Dedifferentiated amniotic fluid mesenchymal stem cell (primary cell): ENCODE measurements around the gene TRAPPC12.

Experiments used
- DNase-seq: peaks from one replicate; pipeline ENCODE4 v3.0.0-alpha.2; 2016; ENCODE audit errors: extremely low spot score

The TRAPPC12 gene

DNA sequence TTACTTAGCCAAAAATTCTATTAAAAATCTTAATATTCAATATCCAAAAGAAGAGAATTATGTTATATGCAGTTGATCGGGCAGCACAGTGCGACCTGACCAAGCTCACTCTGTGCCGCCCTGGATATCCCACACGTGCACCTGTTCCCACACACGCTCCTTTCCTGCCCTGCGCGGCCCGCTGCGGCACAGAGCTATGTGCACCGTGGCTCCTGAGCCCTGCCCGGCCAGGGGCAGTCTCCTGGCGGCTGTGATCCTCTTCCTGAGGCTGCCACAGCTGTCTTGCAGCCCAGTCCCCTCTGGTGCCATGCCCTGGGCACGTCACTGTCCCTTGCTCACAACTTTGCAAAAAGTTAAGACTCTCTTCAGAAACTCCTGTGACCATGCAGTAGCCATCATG is 29.3 kb downstream of the TRAPPC12 start:
- DNase-seq: no peak

DNA sequence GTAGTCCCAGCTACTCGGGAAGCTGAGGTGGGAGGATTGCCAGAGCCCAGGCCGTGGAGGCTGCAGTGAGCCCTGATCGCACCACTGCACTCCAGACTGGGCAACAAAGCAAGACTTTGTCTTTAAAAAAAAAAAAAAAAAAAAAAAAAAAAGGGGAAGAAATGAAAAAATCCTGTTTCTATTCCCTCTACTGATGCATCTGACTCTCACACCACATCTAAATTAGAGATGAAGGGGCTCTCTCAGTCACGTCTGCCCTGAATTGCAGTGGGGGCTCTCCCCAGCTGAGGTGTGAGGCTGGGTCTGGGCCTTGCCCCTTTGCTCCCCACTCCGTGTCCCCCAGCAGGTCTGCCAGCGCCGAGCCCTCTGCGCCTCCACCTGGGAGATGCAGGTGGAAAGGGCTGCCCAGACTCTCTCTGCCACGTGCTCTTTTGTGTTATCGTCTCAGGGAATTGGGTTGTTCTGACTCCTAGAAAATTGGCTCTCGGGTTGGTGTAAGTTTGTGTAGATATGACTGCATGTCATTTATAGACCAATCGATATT is 30.2 kb downstream of the TRAPPC12 start:
- DNase-seq: no peak

DNA sequence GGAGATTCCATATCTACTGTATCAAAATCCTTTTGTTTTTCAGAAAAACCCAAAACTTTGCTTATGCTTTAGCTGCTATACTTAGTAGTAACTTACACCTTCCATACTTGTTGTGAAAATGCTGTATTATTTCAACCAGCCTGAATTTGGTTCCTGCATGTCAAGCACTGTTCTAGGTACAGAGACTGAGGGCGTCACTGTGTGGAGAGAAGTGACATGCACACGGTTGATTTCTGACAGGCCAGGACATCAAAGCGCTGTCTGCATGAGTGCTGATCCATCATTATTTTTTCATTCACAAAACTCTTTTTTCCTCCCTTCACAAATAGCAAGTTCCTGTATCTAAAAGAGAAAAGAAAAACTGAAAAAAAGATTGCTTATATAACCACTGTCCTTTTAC is 31.6 kb downstream of the TRAPPC12 start:
- DNase-seq: no peak

DNA sequence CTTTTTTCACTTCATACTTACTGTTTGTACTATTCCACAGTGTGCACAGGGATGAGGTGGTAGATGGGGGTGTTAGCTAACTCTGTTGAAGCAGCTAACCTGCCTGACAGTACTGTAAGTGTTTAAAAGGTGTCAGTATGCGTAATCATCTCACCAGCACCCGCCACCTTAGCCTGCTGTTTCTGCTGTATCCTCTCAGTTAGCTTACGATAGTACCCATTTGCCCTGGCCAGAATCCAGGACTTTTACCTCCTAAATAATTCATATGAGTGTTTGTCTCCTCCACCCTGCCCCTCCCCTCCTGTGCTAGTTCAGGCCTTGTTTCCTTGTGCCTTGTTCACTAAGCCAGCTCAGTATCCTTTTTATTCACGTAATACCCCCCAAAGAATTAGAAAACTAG is 34.2 kb downstream of the TRAPPC12 start:
- no peak for DNase-seq

DNA sequence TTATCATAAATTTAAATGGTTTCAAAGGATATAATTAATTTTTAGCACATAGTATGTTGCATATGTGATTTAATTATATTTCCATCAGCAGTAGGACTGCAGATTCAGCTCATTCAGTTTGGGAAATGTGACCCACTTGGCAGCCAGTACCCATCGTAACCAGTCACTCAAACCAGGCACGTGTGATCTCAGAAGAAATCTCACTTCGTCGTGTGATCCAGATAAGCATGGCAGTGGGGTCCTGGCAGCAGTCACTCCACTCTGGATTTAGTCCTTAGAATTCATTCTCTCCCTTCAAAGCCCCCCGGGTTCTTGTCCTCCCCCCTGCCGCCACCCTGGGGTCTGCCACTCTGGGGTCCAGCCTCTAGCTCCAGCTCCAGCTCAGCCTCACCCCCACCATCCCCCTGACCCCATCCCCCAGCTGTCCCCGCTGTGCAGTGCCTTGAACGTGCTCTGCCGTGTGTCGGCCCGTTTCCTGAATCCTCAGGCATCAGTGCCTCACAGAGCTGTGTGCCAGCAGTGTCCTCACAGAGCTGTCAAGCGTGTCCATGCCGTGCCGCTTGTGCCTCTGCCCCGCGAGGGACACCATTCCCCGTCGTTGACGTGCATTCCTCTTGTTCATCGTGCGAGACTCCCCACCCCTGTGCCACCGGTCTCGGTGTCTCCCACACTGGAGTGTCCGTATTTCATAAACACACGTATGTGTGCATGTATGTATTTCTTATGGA is 34.8 kb downstream of the TRAPPC12 start:
- no peak for DNase-seq

DNA sequence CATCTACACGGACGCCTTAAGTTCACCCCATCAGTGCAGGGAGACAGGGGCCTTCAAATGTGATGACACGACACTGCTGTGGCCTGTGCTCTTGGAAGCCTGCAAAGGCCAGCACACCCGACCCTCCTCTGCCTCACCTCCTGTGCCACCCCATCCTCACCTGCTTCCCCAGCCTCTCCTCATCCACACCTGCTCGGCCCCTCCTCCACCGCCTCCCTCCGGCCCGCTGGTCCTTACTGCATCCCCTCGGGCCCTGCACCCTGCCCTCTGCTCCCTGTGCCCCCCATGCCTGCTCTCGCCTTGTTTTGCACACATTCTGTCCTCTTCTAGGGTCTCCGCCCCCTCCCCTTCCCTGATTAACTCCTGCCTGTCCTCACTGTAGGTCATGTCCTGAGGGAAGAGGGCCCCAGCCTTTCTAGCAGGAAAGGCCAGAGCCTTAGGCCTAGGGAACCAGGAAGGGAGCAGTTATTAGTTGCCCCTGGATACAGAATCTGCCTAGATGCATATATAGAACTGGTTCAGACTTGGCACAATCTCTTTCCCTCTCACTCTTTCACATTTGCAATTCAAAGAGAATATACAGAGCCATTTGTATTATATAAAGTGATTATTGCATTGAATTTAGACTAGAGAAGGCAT is 39.4 kb downstream of the TRAPPC12 start:
- no peak for DNase-seq

DNA sequence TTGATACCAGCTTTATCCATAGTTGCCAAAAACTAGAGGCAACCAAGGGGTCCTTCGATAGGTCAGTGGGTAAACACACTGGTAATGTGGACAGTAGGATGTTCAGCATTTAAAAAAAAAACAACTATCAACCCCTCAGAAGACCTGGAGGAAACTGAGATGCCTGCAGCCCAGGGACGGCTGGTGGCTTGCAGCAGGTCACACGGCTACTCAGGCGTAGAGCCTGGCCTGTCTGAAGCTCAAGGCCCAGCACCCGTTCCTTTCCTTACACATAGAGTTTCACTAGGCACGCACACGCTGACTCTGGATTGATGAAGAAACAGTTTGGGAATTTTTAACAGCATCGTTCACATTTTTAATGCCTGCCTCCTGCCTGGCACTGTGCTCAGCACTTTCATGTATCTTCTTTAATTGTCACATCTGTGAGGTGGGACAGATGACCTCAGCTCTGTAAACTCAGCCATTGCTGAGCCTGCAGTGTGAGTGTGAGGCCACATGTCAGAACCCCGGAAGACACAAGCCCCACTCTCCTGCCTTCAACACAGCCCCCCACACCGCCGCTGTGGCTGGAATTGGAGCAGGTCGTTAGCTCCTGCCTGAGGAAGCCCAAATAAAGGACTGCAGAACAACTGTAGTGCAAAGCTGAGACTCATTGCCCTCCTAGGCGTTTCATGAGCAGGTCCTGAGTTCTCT is 40.7 kb downstream of the TRAPPC12 start:
- no peak for DNase-seq

DNA sequence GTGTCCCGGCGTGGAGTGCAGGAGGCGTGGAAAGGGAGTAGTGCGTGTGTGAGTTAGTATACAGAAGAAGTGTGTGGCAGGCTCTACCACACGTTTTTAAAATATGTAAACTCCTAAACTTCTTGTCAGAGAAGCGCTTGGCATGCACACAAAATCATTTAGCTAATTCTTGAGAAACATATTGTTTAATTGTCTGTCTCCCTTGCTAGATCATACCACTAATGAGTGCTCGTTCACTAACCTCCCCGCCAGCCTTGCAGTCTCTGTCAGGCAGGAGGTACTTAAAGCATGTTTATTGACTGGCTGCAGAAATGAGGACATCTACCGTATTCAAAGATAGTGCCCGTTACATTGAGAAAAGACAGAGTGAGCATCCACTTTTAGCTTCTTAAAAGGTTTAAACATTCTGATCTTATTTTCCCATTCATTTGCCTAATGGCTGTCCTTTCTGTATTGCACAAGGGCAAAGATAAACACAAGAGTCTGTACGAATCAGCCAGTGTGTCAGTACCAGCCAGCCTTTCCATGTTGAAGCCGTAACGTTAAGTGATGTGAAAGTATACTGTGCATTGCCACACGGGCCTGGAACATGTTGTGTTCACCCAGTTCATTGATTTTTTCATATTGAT is 41.4 kb downstream of the TRAPPC12 start:
- DNase-seq: no peak

DNA sequence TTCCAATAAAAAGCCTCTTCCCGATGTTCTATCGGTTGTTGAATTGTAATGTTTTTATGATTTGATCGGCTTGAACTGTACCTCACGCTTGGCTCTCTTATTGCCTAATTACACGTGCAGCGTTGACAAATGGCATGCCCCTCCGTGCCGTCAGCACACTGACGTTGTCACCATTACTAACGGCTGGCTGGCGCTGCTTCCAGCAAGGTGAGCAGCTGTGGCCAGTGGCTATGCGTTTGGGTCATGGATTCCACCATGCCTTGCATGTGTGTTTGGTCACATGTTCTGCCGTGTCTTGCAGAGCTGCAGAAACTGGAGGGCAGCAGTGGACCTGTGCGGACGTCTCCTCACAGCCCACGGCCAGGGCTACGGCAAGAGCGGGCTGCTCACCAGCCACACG is 42.1 kb downstream of the TRAPPC12 start:
- DNase-seq: no peak

DNA sequence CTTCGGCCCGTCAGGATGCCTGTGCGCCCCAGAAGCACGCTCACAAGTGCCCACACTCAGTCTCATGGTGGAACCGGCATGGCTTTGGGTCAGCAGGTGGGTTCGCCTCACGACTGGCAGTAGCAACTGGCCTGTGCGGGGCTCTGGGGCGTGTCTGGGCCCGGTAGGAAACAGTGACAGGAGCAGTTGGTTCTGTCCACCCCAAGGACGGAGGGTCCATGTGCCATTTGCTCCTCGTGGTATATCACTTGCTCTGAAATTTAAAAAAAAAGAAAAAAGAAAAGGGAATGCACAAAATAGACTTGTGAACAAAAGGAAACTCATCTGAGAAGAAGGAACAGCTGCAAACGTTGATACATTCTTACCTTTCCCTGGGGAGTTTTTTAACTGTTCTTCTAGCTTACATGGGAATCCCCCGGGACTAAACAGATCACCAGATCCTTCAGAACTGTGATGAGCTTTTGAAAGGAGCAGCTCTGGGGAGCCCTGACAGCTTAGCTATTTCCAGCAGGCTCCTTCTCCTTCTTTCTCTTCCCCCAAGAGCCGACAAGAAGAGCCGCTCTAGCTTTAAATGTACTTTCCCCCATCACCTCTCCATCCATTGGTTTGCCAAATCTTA is 42.8 kb downstream of the TRAPPC12 start:
- no peak for DNase-seq

DNA sequence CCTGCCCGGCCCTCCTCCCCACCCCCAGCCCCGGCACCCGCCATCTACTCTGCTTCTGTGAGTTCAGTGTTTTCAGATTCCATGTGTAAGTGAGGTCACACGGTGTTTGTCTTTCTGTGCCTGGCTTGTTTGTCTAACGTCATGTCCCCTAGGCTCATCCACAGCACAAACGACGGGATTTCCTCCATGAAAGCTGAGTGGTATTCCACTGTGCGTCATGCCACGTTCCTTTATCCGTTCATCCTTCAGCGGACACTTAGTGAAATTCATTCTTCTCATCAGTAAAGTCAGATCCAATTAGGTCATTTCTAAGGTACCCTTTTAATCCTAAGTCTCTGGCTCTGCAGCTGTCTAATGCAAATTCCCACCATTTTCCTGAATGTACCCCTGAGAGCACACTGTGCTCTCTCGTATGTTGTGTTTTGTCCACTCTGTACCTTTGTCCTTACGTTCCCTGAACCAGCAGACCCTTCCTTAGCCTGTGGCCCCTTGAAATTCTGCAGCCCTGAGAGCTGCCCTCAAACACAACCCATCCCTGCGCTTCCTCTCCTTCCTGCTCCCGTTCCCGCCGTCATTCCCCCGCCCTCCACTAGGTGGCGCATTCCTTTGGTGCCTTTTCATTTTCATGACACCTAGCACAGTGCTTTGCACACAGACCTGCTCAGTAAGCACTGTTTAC is 44.1 kb downstream of the TRAPPC12 start:
- DNase-seq: peak; percentile 27

DNA sequence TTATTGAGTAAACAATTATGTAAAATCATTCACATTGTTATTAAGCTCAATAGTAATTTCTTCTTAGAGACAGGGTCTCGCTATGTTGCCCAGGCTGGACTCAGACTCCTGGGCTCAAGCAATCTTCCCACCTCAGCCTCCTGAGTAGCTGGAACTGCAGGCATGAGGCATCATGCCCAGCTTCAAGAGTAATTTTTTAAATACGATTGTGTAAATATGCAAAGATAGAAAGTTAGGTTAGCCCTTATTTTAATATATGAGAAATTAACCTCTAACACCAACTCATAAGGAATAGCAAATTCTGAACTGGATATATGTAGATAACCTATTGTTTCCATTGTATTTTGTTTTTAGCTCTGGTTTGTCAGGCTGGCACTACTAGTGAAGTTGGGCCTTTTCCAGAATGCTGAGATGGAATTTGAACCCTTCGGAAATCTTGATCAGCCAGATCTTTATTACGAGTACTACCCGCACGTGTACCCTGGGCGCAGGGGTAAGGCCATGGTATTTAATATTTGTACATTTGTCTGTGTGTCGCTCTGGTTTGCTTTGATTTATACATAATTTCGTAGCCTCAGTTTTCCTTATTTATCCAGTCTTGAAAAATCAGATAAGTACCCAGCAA is 44.8 kb downstream of the TRAPPC12 start:
- no peak for DNase-seq

DNA sequence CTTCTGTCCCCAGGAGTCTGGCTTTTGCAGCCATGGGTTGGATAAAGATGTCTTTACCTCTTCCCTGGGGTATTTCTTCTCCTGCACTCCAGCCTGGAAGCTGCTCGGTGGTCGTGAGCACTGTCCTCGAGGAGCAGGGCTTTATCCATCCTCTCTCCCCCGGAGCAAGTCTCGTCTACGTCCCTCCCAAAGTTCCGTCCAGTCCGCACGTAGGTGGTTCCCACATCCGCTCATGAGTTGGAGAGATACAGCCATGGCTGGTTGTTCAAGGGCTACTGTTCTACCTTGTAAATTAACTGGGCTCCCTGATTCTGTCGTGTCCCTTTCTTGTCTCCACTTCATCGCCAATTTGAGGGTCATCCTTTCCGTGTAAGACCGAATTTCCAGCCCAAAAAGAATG is 47.1 kb downstream of the TRAPPC12 start:
- DNase-seq: no peak

DNA sequence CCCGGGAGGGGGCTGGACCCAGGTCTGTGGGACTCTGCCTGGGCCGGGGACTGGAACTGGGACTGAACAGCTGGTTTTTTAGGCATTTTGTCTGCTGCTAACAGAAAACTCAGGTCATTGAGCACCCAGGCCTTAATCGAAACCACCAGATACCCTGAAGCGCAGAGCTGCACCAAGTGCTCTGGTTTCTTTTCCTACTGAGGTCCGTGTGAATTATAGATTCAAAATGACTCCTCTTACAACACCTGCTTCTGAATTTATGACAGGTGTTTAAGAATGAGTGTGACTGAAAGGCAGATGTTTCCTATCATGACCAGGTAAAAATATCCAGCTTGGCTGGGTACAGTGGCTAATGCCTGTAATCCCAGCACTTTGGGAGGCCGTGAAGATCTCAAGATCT is 47.8 kb downstream of the TRAPPC12 start:
- DNase-seq: no peak

DNA sequence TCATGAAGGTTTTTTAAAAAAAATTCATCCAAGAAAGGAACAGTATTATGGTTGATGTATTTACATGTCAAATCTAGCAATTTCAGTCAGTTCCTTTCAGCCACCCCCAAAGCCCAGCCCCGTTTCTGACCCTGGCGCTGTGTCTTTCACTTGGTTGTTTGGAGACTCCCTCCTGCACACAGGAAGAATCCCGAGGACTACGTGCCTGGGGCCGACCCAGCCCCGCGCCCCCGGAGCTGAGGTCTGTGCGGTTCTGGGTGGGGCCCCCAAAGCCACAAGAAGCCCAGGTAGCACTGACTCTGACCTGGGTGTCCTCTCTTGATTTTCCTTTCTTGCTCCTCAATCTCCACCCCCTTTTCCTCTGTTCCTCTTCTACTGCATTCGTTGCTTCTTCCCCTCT is 49.1 kb downstream of the TRAPPC12 start:
- DNase-seq: no peak

DNA sequence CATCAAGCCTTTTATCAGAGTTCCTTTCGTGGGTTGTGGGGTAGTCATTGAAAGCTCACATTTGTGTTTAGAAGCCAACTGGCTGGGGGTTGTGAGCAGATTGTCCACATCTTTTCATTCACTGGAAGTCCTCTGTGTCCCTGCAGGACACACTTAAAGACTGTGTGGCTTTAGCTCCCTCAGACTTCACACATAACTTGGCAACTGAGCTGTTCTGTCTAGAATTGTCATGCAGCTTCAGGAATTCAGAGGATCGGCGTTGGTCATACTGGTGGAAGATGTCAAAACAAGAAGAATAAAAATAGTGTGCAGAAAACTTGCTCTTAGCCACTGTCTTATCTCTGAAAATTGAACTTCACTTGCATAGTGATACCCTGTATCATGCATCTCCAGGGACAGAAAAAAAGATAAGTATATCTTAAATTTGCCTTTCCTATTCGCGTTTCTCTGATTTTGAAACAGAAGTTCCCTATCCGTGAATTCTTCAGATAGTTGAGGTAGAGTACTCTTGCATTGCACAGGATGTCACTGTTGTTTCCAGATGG is 49.6 kb downstream of the TRAPPC12 start:
- no peak for DNase-seq

DNA sequence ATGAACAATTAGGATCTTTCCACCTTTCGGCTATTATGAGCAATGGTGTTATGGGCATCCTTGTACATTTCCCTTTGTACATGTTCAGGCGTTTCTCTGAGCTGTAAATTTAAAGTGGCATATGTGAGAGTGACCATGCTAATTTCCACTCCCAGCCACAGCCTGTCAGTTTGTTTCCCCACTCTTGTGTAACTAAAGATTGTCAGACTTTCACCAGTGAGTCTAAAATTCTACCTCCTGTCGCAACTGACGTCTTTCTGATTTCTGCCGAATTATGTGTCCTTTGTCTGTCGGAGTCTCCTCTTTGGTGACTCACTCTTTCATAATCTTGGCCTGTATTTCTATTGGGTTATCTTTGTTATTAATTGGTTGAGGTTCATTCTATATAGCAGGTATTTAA is 50.7 kb downstream of the TRAPPC12 start:
- no peak for DNase-seq

DNA sequence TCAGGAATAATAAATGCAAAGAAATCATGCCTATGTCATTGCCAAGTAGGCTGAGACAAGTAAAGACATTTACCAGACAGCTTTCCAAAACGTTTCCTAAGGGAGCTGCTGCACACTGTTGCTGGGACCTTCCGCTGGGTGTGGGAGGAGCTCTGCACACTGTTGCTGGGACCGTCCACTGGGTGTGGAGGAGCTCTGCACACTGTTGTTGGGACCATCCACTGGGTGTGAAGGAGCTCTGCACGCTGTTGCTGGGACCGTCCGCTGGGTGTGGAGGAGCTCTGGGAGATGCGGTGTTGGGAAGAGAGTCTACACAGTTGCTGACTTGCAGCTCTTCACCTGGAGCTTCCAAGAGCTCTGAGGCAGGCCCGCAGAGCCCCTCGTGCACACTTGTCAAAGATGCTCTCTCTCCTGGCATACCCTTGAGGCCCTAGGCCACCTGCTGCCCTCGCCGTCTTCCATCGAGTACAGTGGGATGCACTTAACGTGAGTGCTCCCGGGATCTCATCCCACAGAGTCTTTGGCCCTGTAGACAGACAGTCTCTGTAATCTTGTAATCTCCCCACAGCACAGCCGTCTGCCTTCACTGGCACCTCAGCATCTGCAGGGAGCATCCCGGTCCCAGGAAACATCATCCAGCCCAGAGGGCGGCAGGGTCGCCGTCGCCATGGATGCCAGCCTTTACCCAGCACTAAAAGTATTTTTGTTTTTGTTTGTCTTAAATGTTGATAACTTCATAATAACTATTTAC is 51.4 kb downstream of the TRAPPC12 start:
- DNase-seq: no peak

DNA sequence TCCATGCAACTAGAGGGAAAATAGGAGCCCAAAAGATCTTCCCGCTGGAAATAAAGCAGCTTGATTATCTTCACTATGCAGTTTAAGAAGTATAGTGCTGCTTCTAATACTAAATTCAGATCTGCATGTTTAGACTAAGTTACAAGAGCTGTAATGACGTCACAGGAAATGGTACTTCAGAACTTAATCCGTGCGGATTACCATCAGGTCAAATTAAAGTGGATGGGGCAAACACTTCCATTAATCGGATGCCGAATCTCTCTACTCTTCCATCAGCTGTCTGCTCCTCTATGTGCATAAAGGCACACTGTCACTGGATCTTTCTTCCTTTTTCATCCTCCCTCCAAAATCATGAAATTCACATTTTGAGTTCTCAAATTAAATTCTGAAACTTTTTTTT is 52.6 kb downstream of the TRAPPC12 start:
- DNase-seq: no peak
